Measurements from ENCODE around the gene CHD6. TPM values are rescaled to one million over a fixed set of nuclear protein-coding genes. Genes with fewer than 3 reads are reported as not detected.

The CHD6 gene
- total RNA-seq, 2 experiments from 2014 or later, result 114 to 126 TPM

- ChIA-PET CTCF (no interaction called here), POLR2A (interaction anchor here (1.1 to 1.3 kb wide), 2 partner anchors 11 to 12 kb away, joined by 3 read pairs; no protein-coding TSS in a partner anchor)
- Histone ChIP-seq H3K36me3 (ENCODE audit: insufficient read depth, low read length) (peaks cover 81% of the 10 kb centered on the region), H3K4me1 (ENCODE audit: insufficient read depth, low read length) (no peaks in the 10 kb centered on the region), H3K4me3 (ENCODE audit: low read length) (no peak overlapping the region), H3K27ac (ENCODE audit: low read depth in 1 of 2, low read length in 2 of 2) (no peak overlapping the region), H3K9me3 (ENCODE audit: control insufficient read depth in 1 of 2, insufficient read depth in 1 of 2, low read length in 2 of 2) (no peaks in the 10 kb centered on the region), H3K27me3 (ENCODE audit: control insufficient read depth in 1 of 2, insufficient read depth in 2 of 2, low read length in 2 of 2) (no peaks in the 10 kb centered on the region)
- Mint-ChIP-seq H3K36me3 (ENCODE audit: low read depth) (peaks cover 100% of the 10 kb centered on the region), H3K4me1 (ENCODE audit: low read depth) (no peaks in the 10 kb centered on the region), H3K27ac (no peak overlapping the region), H3K27me3 (no peaks in the 10 kb centered on the region), H3K4me3 (no peak overlapping the region), H3K9me3 (no peaks in the 10 kb centered on the region)
- TF ChIP-seq CTCF (IDR thresholded peaks at IDR 0.05), result no peak
- intact Hi-C loops (cut with DNase I, micrococcal nuclease), result no loop called here
- ATAC-seq (ENCODE audit: poor library complexity) (no peak), DNase-seq (no peak)
Measured at GRCh38 chr20:41454250-41454649, 163.9 kb downstream of the CHD6 start.

- Histone ChIP-seq H3K9me3 (ENCODE audit: control insufficient read depth in 1 of 2, insufficient read depth in 1 of 2, low read length in 2 of 2) (no peaks in the 10 kb centered on the region), H3K27ac (ENCODE audit: low read depth in 1 of 2, low read length in 2 of 2) (no peak overlapping the region), H3K36me3 (ENCODE audit: insufficient read depth, low read length) (peaks cover 87% of the 10 kb centered on the region), H3K4me3 (ENCODE audit: low read length) (no peak overlapping the region), H3K4me1 (ENCODE audit: insufficient read depth, low read length) (no peaks in the 10 kb centered on the region), H3K27me3 (ENCODE audit: control insufficient read depth in 1 of 2, insufficient read depth in 2 of 2, low read length in 2 of 2) (no peaks in the 10 kb centered on the region)
- ATAC-seq (ENCODE audit: poor library complexity), result no peak
- no peak overlapping the region for H3K4me3 Mint-ChIP-seq
- POLR2A ChIA-PET, result no interaction called here
- H3K27me3 Mint-ChIP-seq, result no peaks in the 10 kb centered on the region
- TF ChIP-seq CTCF (IDR thresholded peaks at IDR 0.05), result no peak
- DNase-seq, result no peak
- H3K27ac Mint-ChIP-seq, result no peak overlapping the region
- no peaks in the 10 kb centered on the region for H3K4me1 Mint-ChIP-seq (ENCODE audit: low read depth)
- intact Hi-C loops (cut with DNase I, micrococcal nuclease), result no loop called here
- H3K9me3 Mint-ChIP-seq, result no peaks in the 10 kb centered on the region
- CTCF ChIA-PET, result no interaction called here
- peaks cover 100% of the 10 kb centered on the region for H3K36me3 Mint-ChIP-seq (ENCODE audit: low read depth)
Measured at GRCh38 chr20:41453010-41453950, 164.9 kb downstream of the CHD6 start.

GRCh38 chr20:41452226-41452625 is 166.0 kb downstream of the CHD6 start:
- intact Hi-C loops (cut with DNase I, micrococcal nuclease), result no loop called here
- Histone ChIP-seq H3K4me1 (ENCODE audit: insufficient read depth, low read length) (no peaks in the 10 kb centered on the region), H3K27ac (ENCODE audit: low read depth in 1 of 2, low read length in 2 of 2) (no peak overlapping the region), H3K27me3 (ENCODE audit: control insufficient read depth in 1 of 2, insufficient read depth in 2 of 2, low read length in 2 of 2) (no peaks in the 10 kb centered on the region), H3K4me3 (ENCODE audit: low read length) (no peak overlapping the region), H3K36me3 (ENCODE audit: insufficient read depth, low read length) (peaks cover 93% of the 10 kb centered on the region), H3K9me3 (ENCODE audit: control insufficient read depth in 1 of 2, insufficient read depth in 1 of 2, low read length in 2 of 2) (no peaks in the 10 kb centered on the region)
- Mint-ChIP-seq H3K4me1 (ENCODE audit: low read depth) (no peaks in the 10 kb centered on the region), H3K9me3 (no peaks in the 10 kb centered on the region), H3K4me3 (no peak overlapping the region), H3K36me3 (ENCODE audit: low read depth) (peaks cover 100% of the 10 kb centered on the region), H3K27ac (no peak overlapping the region), H3K27me3 (no peaks in the 10 kb centered on the region)
- CTCF ChIA-PET, result no interaction called here
- no peak for DNase-seq
- ATAC-seq (ENCODE audit: poor library complexity), result no peak
- TF ChIP-seq CTCF (IDR thresholded peaks at IDR 0.05), result no peak
- POLR2A ChIA-PET, result no interaction called here
